Caco-2 (cell line): ENCODE measurements around the gene TERB1. TPM values are rescaled to one million over a fixed set of nuclear protein-coding genes. Genes with fewer than 3 reads are reported as not detected.

Source experiments
- BruUV-seq: library from RNA; stranded (reverse); fragments of 400-500 nt; replicated peaks from 2 replicates; lab custom pipeline; 2021; lab: Mats Ljungman, UMichigan
- CTCF ChIA-PET: fragments of 300-600 bp; sonication (Branson Sonifier 250); formaldehyde crosslinking; loops from one replicate; lab custom pipeline; 2022; ENCODE audit warnings: antibody characterized with exemption; lab: Charles Lee
- POLR2A ChIA-PET: fragments of 300-600 bp; sonication (Branson Sonifier 250); formaldehyde crosslinking; loops from one replicate; lab custom pipeline; 2022; ENCODE audit warnings: antibody characterized with exemption; lab: Charles Lee
- DNase-seq, 2 experiments: peaks; one replicate each; pipeline versions ENCODE4 v3.0.0 to v3.0.0-alpha.2; 2020 to 2022
- H3K27me3 ChIP-seq: replicated peaks from 2 replicates; pipeline ENCODE4 v1.6.0; 2011; ENCODE audit warnings: low read length; ENCODE audit not compliant: control insufficient read depth, insufficient read depth
- H3K36me3 ChIP-seq: 2 replicates; pipeline ENCODE4 v1.5.1; 2011; ENCODE audit warnings: low read length; ENCODE audit not compliant: control insufficient read depth, insufficient read depth
- H3K4me1 ChIP-seq: fragments of 250-450 bp; sonication (Bioruptor Pico); 2 replicates; pipeline ENCODE4 v1.5.1; 2020; ENCODE audit warnings: mild to moderate bottlenecking
- H3K4me3 ChIP-seq: 2 replicates; pipeline ENCODE4 v1.5.1; 2011; ENCODE audit warnings: low read depth, mild to moderate bottlenecking, control low read depth, low read length
- H3K9me3 ChIP-seq: fragments of 250-450 bp; sonication (Bioruptor Pico); 2 replicates; pipeline ENCODE4 v1.5.1; 2020; ENCODE audit warnings: mild to moderate bottlenecking, moderate library complexity
- H3K27ac Mint-ChIP-seq: one replicate; pipeline ENCODE4 v1.8.0; 2022; ENCODE audit warnings: mixed read lengths; ENCODE audit not compliant: unreplicated experiment
- H3K27me3 Mint-ChIP-seq: one replicate; pipeline ENCODE4 v1.8.0; 2022; ENCODE audit warnings: mixed read lengths; ENCODE audit not compliant: insufficient read depth, unreplicated experiment
- H3K36me3 Mint-ChIP-seq: one replicate; pipeline ENCODE4 v1.8.0; 2022; ENCODE audit warnings: mild to moderate bottlenecking, mixed read lengths; ENCODE audit not compliant: insufficient read depth, unreplicated experiment
- H3K4me1 Mint-ChIP-seq: one replicate; pipeline ENCODE4 v1.8.0; 2022; ENCODE audit warnings: low read depth, mixed read lengths; ENCODE audit not compliant: unreplicated experiment
- H3K4me3 Mint-ChIP-seq: one replicate; pipeline ENCODE4 v1.8.0; 2022; ENCODE audit warnings: mild to moderate bottlenecking, moderate library complexity, mixed read lengths; ENCODE audit not compliant: unreplicated experiment
- H3K9me3 Mint-ChIP-seq: one replicate; pipeline ENCODE4 v1.8.0; 2022; ENCODE audit warnings: mixed read lengths; ENCODE audit not compliant: unreplicated experiment
- intact Hi-C: fragments of 100-400 bp; cut with micrococcal nuclease; formaldehyde crosslinking; loops from one replicate; pipeline ENCODE4 v1.10.0; 2022; ENCODE audit not compliant: unreplicated experiment
- total RNA-seq: library from RNA; stranded (reverse); gene quantifications from 2 replicates; pipeline ENCODE4 v1.2.3, GENCODE V29; 2022
- TF ChIP-seq, protein P1 (sequence below), 2 experiments: fragments of 200-600 bp in 1 of 2; IDR thresholded peaks; 1 replicate in 1 of 2; 2 replicates in 1 of 2; pipeline versions ENCODE4 v1.5.1 to v1.8.0; 2011 to 2022; ENCODE audit warnings: antibody characterized with exemption in 1 of 2, control low read depth in 1 of 2, inconsistent platforms in 1 of 2, low read depth in 1 of 2, low read length in 1 of 2, mild to moderate bottlenecking in 1 of 2, moderate library complexity in 1 of 2; ENCODE audit not compliant: insufficient read depth in 1 of 2, severe bottlenecking in 1 of 2, unreplicated experiment in 1 of 2

Gene TERB1
- total RNA-seq, 1 experiment from 2014 or later = not detected

DNA sequence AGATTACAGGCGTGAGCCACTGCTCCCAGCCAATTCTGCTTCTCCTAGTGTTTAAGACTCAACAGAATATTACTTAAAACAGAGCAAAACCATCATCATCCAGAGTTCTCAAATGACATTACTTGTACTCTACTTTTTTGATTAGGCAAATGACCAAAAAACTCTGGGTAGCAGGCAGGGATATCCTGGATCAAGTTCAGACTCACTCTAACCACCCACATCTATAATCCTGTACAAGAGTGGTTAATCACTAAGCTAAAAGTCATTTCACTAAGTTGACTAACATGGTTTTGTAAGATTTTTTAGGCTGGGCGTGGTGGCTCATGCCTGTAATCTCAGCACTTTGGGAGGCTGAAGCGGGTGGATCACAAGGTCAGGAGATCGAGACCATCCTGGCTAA lies 22.6 kb upstream of the TERB1 start:
- Mint-ChIP-seq H3K4me1 (no peaks in the 10 kb centered on the region), H3K9me3 (no peaks in the 10 kb centered on the region), H3K27me3 (no peaks in the 10 kb centered on the region), H3K27ac (no peak overlapping the region), H3K36me3 (peaks cover 82% of the 10 kb centered on the region), H3K4me3 (no peak overlapping the region)
- Histone ChIP-seq H3K27me3 (no peaks in the 10 kb centered on the region), H3K4me3 (no peak overlapping the region), H3K4me1 (no peaks in the 10 kb centered on the region), H3K9me3 (no peaks in the 10 kb centered on the region), H3K36me3 (peaks cover 5% of the 10 kb centered on the region)
- intact Hi-C loops = no loop called here
- ChIA-PET POLR2A (interaction anchor here (0.6 kb wide), 1 partner anchor 9 kb away, joined by 3 read pairs; no protein-coding TSS in a partner anchor), CTCF (interaction anchor here (1.2 kb wide), 1 partner anchor 49 kb away, joined by 3 read pairs; no protein-coding TSS in a partner anchor)
- no TSS peak for BruUV-seq
- DNase-seq = no peak
- TF ChIP-seq, protein P1, sequence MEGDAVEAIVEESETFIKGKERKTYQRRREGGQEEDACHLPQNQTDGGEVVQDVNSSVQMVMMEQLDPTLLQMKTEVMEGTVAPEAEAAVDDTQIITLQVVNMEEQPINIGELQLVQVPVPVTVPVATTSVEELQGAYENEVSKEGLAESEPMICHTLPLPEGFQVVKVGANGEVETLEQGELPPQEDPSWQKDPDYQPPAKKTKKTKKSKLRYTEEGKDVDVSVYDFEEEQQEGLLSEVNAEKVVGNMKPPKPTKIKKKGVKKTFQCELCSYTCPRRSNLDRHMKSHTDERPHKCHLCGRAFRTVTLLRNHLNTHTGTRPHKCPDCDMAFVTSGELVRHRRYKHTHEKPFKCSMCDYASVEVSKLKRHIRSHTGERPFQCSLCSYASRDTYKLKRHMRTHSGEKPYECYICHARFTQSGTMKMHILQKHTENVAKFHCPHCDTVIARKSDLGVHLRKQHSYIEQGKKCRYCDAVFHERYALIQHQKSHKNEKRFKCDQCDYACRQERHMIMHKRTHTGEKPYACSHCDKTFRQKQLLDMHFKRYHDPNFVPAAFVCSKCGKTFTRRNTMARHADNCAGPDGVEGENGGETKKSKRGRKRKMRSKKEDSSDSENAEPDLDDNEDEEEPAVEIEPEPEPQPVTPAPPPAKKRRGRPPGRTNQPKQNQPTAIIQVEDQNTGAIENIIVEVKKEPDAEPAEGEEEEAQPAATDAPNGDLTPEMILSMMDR (IDR thresholded peaks at IDR 0.05; ENCODE audit: insufficient read depth in 1 of 2, low read depth in 1 of 2, low read length in 1 of 2, severe bottlenecking in 1 of 2, unreplicated experiment in 1 of 2) = no peak

DNA sequence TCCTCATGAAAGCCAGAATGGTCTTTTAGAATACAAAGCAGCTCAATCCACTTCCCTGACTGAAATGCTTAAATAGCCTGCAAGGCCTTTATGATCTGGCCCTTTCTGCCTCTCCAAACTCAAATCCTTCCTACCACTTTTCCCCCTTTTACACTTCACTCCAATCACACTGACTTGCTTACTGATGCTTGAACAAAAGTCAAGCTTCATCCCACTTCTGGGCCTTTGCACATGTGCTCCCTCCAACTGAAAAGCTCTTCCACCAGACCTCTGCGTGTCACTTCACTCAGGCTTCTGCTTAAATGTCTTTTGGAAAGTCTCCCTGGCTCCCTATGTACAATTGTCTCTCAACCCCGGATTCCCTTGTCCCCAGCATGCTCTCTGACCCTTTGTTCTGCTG lies 13.3 kb upstream of the TERB1 start:
- TF ChIP-seq, protein P1 (IDR thresholded peaks at IDR 0.05; ENCODE audit: insufficient read depth in 1 of 2, low read depth in 1 of 2, low read length in 1 of 2, severe bottlenecking in 1 of 2, unreplicated experiment in 1 of 2) = no peak
- ChIA-PET POLR2A (interaction anchor here (0.6 kb wide), 1 partner anchor 9 kb away, joined by 3 read pairs; no protein-coding TSS in a partner anchor), CTCF (interaction anchor here (1.3 kb wide), 1 partner anchor 16 kb away, joined by 6 read pairs; the partner anchor contains the start of gene NAE1)
- Histone ChIP-seq H3K36me3 (no peaks in the 10 kb centered on the region; the same call in 1 of the 2 replicates), H3K4me1 (no peaks in the 10 kb centered on the region), H3K9me3 (no peaks in the 10 kb centered on the region), H3K27me3 (no peaks in the 10 kb centered on the region), H3K4me3 (no peak overlapping the region)
- Mint-ChIP-seq H3K36me3 (peaks cover 83% of the 10 kb centered on the region), H3K4me3 (no peak overlapping the region), H3K4me1 (no peaks in the 10 kb centered on the region), H3K27me3 (no peaks in the 10 kb centered on the region), H3K27ac (no peak overlapping the region), H3K9me3 (no peaks in the 10 kb centered on the region)
- DNase-seq = no peak
- intact Hi-C loops = no loop called here
- BruUV-seq = no TSS peak

DNA sequence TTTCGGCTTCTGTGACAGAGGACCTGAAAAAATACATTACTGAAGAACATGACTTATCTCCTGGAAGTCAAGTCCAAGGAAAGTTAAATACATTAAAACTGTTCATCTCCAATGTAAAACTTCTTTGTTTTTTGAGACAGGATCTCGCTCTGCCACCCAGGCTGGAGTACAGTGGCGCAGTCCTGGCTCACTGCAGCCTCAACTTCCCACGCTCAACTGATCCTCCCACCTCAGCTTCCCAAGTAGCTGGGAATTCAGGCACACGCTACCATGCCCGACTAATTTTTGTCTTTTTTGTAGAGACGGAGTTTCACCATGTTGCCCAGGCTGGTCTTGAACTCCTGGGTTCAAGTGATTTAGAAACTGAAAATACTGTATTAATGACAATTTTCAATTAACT lies 9.7 kb upstream of the TERB1 start:
- no peak overlapping the region for H3K4me3 Mint-ChIP-seq
- POLR2A ChIA-PET = no interaction called here
- no peaks in the 10 kb centered on the region for H3K4me1 ChIP-seq
- no peaks in the 10 kb centered on the region for H3K27me3 Mint-ChIP-seq
- H3K4me1 Mint-ChIP-seq = no peaks in the 10 kb centered on the region
- no TSS peak for BruUV-seq
- CTCF ChIA-PET = interaction anchor here (1.0 kb wide), 1 partner anchor 20 kb away, joined by 7 read pairs; the partner anchor contains the start of gene NAE1
- DNase-seq = no peak
- H3K36me3 Mint-ChIP-seq = peaks cover 48% of the 10 kb centered on the region
- H3K4me3 ChIP-seq = no peak overlapping the region
- TF ChIP-seq, protein P1 (IDR thresholded peaks at IDR 0.05; ENCODE audit: insufficient read depth in 1 of 2, low read depth in 1 of 2, low read length in 1 of 2, severe bottlenecking in 1 of 2, unreplicated experiment in 1 of 2) = no peak
- no peaks in the 10 kb centered on the region for H3K27me3 ChIP-seq
- no peak overlapping the region for H3K27ac Mint-ChIP-seq
- peaks cover 1% of the 10 kb centered on the region for H3K36me3 ChIP-seq
- H3K9me3 Mint-ChIP-seq = no peaks in the 10 kb centered on the region
- intact Hi-C loops = no loop called here
- no peaks in the 10 kb centered on the region for H3K9me3 ChIP-seq
